Activated CD8-positive, alpha-beta memory T cell treated with anti-CD3 and anti-CD28 coated beads for 48 hours (primary cell): ENCODE data around the gene RUFY1.
"Not testable (repeated sequence)": the region's sequence is repeated elsewhere in the genome, so short reads cannot be mapped to it uniquely, and the experiment has no call there.

Experiments
- DNase-seq, 3 experiments: peaks; one replicate each; pipeline ENCODE4 v3.0.0-alpha.2; 2020; ENCODE audit warnings: low read depth in 2 of 3, low spot score in 2 of 3

RUFY1 gene

DNA sequence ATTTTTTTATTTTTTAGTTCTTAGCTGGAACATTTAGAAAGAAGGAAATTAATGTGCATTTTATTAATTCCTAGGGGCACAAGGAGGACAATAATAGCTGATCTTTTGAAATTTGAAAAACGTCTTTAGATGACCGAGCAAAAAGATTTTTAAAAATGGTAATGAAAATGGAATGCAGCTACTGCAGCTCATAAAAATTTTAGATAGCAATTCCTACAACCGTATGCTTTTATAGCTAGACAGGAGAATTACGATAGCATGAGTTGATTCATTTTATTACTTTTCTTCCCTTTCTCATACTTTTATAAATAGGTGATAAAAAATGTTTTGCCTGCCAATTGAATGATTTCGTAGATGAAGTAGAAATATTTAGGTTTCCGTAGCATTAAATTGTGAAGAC lies 13.7 kb upstream of the RUFY1 start:
- DNase-seq, result no peak

GRCh38 chr5:179542170-179542569 lies 8.2 kb upstream of the RUFY1 start:
- DNase-seq, result no peak

- DNase-seq, result not testable (repeated sequence)
These were observed 7.1 kb upstream of the RUFY1 start for GRCh38 chr5:179543275-179543674.

GRCh38 chr5:179553006-179553405 lies 2.7 kb downstream of the RUFY1 start:
- DNase-seq, result no peak

DNA sequence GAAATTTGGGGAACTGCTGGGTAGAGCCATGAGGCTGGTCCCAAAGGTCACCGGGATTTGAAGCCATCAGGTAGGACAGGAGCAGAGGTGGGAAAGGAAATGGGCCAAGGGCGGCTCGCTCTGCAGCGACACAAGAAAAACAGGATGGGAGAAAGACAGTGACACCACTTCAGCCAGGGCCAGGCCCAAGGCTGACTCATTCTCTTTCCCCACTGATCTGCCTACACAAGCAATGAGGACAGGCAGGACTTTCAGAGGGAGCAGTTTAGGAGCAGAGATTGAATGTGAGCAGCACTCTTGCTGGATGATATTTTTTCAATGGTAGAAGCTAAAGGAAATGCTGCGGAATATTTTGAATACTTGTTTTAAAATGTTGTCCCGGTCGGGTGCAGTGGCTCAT lies 3.5 kb downstream of the RUFY1 start:
- DNase-seq, result no peak

DNA sequence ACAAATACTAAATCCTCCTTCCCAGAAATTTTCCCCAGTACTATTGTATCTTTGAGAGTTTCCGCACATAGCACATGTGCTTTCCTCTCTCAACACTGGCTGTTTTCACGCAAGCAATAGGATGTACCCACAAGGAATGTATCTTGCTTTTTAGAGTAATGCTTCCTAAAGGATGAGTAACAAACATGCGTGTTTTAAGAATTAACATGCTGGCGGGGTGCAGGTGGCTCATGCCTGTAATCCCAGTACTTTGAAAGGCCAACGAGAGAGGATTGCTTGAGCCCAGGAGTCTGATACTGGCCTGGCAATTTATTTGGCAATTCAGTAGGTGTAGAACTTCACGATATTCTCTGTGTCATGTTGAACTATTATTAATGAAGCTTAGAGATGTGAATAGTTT lies 4.6 kb downstream of the RUFY1 start:
- DNase-seq, result no peak

DNA sequence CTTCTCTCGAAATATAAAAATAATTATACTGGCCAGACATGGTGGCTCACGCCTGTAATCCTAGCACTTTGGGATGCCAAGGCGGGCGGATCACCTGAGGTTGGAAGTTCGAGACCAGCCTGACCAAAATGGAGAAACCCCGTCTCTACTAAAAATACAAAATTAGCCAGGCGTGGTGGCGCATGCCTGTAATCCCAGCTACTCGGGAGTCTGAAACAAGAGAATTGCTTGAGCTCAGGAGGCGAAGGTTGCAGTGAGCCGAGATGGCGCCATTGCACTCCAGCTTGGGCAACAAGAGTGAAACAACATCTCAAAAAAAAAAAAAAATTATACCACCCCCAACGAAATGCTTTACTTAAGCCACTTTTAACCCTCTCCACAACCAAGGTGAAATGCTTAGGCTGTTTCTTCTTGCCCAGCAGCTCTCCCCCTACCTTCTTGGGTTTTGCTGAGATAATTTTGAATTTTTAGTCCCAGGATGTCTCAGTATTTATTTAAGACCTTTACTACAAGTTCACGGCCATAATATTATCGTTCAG lies 8.0 kb downstream of the RUFY1 start:
- DNase-seq, result not testable (repeated sequence)

- DNase-seq, result no peak
These were observed 8.6 kb downstream of the RUFY1 start for GRCh38 chr5:179558932-179559283.

GRCh38 chr5:179559284-179560252 lies 9.2 kb downstream of the RUFY1 start:
- DNase-seq, result peak; percentile 43 to 78 (median 65)

- no peak for DNase-seq
These were observed 14.2 kb downstream of the RUFY1 start for GRCh38 chr5:179564526-179564925.

DNA sequence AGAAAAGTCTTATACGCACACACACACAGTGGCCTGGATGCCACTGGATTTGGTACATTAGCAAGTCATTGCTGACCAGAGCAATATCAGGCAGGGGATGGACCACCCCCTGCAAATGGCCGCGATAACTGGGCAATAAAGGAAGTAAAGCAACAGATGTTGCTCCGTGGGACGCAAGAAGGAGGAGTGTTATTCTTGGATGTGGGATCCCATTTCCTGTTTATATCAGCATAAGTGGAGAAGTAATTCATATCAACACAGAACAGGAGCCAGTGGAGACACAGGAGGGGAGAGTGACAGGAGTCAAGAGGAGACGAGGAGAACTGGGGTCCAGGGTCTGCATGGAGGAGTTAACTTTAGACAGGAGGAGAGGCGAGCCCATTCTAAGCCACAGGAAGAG lies 18.4 kb downstream of the RUFY1 start:
- no peak for DNase-seq

DNA sequence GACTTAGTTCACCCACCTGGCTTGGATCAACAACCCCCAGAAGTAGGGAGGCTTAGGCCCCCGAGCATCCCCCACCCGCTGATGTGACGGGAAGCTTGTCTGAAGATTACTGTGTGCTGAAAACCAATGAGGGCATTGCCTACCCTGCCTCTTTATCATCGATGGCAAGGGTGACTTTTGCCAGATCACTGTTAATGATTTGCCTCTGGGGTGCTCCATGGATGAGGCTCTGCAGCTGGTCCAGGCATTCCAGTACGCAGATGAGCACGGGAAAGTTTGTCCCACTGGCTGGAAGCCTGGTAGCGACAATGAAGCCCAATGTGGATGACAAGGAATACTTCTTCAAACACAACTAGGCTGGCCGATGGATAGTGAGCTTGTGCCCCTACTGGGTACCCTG lies 22.0 kb downstream of the RUFY1 start:
- DNase-seq, result no peak

- no peak for DNase-seq
These were observed 27.1 kb downstream of the RUFY1 start for GRCh38 chr5:179577286-179577960.

DNA sequence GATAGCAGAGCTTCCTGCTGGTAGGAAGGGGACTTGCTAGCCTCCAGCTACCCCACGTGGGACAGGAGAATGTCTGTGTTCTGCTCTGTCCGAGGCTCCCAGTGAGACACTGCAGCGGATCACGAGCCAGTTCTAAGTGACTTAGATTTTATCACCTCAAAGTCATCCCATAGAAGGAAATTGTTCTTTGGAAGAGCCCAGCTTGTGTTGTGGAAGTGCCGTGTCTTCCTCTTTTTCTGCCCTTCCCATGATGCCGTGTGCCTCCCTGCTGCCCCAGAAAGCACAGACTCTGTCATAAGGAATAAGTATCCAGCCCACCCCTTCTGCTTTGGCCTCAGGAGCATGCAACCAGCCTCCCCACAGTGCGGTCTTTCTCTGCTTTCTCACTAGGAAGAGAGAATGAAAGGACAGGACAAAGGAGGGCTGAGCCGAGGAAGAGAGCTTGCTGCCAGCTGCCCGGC lies 35.6 kb downstream of the RUFY1 start:
- DNase-seq, result no peak

GRCh38 chr5:179588166-179588565 lies 37.8 kb downstream of the RUFY1 start:
- no peak for DNase-seq

GRCh38 chr5:179595916-179596315 lies 45.6 kb downstream of the RUFY1 start:
- DNase-seq, result no peak

- DNase-seq, result no peak
These were observed 46.1 kb downstream of the RUFY1 start for GRCh38 chr5:179596421-179596820.

- no peak for DNase-seq
These were observed 48.7 kb downstream of the RUFY1 start for GRCh38 chr5:179599100-179599499.

- no peak for DNase-seq
These were observed 49.2 kb downstream of the RUFY1 start for GRCh38 chr5:179599566-179599965.

GRCh38 chr5:179599973-179600372 lies 49.6 kb downstream of the RUFY1 start:
- DNase-seq, result no peak

DNA sequence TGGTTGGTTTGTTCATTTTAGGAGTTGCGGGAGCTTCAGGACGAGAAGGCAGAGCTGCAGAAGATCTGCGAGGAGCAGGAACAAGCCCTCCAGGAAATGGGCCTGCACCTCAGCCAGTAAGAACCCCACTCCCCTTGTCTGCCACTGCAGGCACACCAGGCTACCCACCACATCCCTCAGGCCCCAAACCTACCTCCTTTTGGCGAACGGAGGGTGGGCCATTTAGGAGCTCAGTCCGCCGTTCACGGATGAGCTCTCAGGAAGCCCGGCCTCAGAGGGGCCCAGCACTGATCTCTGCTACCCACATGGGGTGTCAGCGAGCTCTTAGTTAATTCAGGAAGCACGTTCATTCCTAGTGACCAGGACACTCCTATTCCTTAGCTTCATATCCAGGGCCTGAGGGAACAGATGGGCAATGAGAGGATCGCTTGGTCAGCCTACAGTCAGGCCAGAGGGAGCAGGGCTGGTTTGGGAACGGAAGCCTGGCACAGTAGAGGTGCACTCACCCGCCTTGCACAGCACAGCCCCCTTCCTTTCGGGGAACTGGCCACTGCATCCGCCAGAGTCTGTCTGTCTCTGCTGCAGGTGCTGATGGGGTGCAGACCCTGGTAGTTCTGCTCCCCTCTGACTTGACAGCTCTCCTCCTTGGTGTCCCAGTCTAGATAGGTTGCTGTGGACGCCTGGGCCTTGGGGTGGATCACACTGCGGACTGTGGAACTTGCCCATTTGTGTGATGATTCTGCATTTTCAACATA lies 51.7 kb downstream of the RUFY1 start:
- DNase-seq, result no peak
